ENCODE results near the gene GTPBP4. TPM values are rescaled to one million over a fixed set of nuclear protein-coding genes. Genes with fewer than 3 reads are reported as not detected.

The GTPBP4 gene
- total RNA-seq, 1 donor: 27.1 TPM

DNA sequence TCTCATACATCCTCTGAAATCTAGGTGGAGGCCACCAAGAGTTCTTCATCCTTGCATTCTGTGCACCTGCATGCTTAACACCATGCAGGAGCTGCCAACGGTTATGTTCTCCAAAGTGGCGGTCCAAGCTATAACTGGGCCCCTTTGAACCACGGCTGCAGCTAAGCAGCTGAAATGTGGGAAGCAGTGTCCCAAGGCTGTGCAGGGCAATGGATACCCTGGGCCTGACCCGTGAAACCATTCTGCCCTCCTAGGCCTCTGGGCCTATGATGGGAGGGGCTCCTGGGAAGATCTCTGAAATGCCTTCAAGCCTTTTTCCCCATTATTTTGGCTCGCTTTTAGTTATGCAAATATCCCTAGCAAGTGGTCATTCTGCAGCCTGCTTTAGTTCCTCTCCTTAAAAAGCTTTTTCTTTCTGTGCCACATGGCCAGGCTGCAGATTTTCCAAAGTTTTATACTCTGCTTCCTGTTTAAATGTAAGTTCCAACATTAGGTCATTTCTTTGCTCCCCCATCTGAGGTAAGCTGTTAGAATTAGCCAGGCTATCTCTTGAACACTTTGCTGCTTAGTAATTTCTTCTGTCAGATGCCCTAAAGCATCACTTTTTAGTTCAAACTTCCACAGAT, 7.7 kb upstream of the GTPBP4 start:
- peaks cover 6% of the 10 kb centered on the region for H3K4me1 ChIP-seq (ENCODE audit: insufficient read depth, low read length)
- H4K20me1 ChIP-seq (ENCODE audit: insufficient read depth, low read length): no peaks in the 10 kb centered on the region
- no peaks in the 10 kb centered on the region for H3K27me3 ChIP-seq (ENCODE audit: insufficient read depth, low read length)
- H3K27ac ChIP-seq (ENCODE audit: low read depth, low read length): no peak overlapping the region
- peaks cover 6% of the 10 kb centered on the region for H3K9me3 ChIP-seq (ENCODE audit: low read depth, low read length)
- peaks cover 19% of the 10 kb centered on the region for H3K79me2 ChIP-seq (ENCODE audit: insufficient read depth, low read length)
- H3K4me2 ChIP-seq (ENCODE audit: insufficient read depth, low read length): no peak overlapping the region
- H3K36me3 ChIP-seq (ENCODE audit: insufficient read depth, low read length): peaks cover 4% of the 10 kb centered on the region
- DNase-seq (ENCODE audit: insufficient read length, low spot score, missing footprints): no peak
- TF ChIP-seq, protein P1, sequence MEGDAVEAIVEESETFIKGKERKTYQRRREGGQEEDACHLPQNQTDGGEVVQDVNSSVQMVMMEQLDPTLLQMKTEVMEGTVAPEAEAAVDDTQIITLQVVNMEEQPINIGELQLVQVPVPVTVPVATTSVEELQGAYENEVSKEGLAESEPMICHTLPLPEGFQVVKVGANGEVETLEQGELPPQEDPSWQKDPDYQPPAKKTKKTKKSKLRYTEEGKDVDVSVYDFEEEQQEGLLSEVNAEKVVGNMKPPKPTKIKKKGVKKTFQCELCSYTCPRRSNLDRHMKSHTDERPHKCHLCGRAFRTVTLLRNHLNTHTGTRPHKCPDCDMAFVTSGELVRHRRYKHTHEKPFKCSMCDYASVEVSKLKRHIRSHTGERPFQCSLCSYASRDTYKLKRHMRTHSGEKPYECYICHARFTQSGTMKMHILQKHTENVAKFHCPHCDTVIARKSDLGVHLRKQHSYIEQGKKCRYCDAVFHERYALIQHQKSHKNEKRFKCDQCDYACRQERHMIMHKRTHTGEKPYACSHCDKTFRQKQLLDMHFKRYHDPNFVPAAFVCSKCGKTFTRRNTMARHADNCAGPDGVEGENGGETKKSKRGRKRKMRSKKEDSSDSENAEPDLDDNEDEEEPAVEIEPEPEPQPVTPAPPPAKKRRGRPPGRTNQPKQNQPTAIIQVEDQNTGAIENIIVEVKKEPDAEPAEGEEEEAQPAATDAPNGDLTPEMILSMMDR (IDR thresholded peaks at IDR 0.05; ENCODE audit: extremely low read depth, low read depth, low read length): no peak
- no peak overlapping the region for H3K4me3 ChIP-seq (ENCODE audit: insufficient read depth, low read length)
- no peak overlapping the region for H2AFZ ChIP-seq (ENCODE audit: low read length)

DNA sequence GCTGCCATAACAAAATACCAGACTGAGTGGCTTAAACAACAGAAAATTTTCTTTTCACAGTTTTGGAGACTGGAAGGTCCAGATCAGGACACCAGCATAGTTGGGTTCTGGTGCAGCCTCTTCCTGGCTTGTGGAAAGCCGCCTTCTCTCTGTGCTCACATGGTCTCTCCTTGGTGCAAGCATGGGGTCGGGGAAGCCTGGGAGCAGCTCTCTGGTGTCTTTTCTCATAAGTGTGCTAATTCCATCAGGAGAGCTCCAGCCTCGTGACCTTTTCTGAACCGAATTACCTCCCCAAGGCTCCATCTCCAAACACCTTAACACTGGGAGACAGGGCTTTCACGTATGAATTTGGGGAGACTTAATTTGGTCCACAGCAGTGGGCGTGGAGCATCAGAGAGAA, 4.8 kb upstream of the GTPBP4 start:
- H3K4me1 ChIP-seq (ENCODE audit: insufficient read depth, low read length): peaks cover 24% of the 10 kb centered on the region
- no peaks in the 10 kb centered on the region for H3K27me3 ChIP-seq (ENCODE audit: insufficient read depth, low read length)
- no peak overlapping the region for H3K27ac ChIP-seq (ENCODE audit: low read depth, low read length)
- no peaks in the 10 kb centered on the region for H4K20me1 ChIP-seq (ENCODE audit: insufficient read depth, low read length)
- peaks cover 6% of the 10 kb centered on the region for H3K9me3 ChIP-seq (ENCODE audit: low read depth, low read length)
- no peak overlapping the region for H3K4me2 ChIP-seq (ENCODE audit: insufficient read depth, low read length)
- DNase-seq (ENCODE audit: insufficient read length, low spot score, missing footprints): no peak
- TF ChIP-seq, protein P1 (IDR thresholded peaks at IDR 0.05; ENCODE audit: extremely low read depth, low read depth, low read length): no peak
- H3K4me3 ChIP-seq (ENCODE audit: insufficient read depth, low read length): no peak overlapping the region
- peaks cover 4% of the 10 kb centered on the region for H3K36me3 ChIP-seq (ENCODE audit: insufficient read depth, low read length)
- H3K79me2 ChIP-seq (ENCODE audit: insufficient read depth, low read length): peaks cover 24% of the 10 kb centered on the region
- no peak overlapping the region for H2AFZ ChIP-seq (ENCODE audit: low read length)

DNA sequence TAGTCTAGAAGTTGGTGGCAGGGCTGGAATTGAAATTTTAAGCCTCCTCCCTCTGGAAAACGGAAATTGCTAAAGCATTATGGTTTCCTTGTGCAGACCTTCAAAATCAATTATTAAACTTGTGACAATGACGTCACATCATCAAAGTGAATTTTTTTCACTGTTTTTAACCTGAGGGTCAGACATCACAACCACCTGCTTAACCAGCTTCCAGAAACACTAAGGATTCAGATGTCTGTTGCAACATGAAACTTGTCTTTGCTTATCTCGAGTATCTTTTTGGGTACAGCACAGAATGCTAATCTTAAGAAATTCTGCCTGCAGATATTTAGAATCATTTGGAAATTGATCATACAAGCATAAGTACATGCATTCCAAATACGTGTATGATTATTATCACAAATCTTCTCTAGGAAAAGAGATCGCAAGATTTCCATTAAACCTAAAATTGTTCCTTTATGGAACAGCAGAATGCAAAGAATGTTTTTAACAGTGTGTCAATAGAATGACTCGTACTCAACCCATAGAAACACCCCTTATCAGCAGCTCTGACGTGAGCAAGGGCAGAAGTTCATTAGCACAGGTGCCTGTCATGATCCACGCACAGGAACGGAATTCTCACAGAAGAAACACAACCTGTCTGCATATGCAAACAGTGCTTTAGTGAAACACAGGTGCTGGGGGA, 4.1 kb upstream of the GTPBP4 start:
- Histone ChIP-seq H2AFZ (ENCODE audit: low read length) (no peak overlapping the region), H3K4me3 (ENCODE audit: insufficient read depth, low read length) (no peak overlapping the region), H3K4me1 (ENCODE audit: insufficient read depth, low read length) (peaks cover 25% of the 10 kb centered on the region), H3K36me3 (ENCODE audit: insufficient read depth, low read length) (peaks cover 4% of the 10 kb centered on the region), H3K27me3 (ENCODE audit: insufficient read depth, low read length) (no peaks in the 10 kb centered on the region), H3K27ac (ENCODE audit: low read depth, low read length) (no peak overlapping the region), H3K4me2 (ENCODE audit: insufficient read depth, low read length) (no peak overlapping the region), H3K79me2 (ENCODE audit: insufficient read depth, low read length) (peaks cover 31% of the 10 kb centered on the region), H3K9me3 (ENCODE audit: low read depth, low read length) (peaks cover 3% of the 10 kb centered on the region), H4K20me1 (ENCODE audit: insufficient read depth, low read length) (no peaks in the 10 kb centered on the region)
- TF ChIP-seq, protein P1 (IDR thresholded peaks at IDR 0.05; ENCODE audit: extremely low read depth, low read depth, low read length): no peak
- DNase-seq (ENCODE audit: insufficient read length, low spot score, missing footprints): no peak

DNA sequence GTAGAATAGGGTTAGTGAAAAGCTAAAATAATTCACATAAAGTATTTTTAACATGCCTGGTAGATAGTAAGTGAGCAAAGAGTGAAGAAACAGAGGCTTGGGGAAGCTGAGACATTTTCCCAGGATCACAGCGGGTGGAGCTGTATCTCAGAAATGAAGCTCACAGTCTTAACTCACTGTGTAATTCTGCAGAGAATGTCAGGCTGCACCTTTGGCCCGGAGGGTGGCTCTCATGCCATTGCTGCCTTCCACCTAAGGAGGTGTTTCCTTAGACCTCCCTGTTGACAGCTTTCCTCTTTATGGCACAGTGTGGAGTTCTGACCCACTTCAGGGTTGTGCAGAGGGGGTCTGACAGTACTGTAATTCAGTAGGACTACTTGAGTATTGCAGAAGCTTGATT, 2.9 kb upstream of the GTPBP4 start:
- Histone ChIP-seq H3K27me3 (ENCODE audit: insufficient read depth, low read length) (no peaks in the 10 kb centered on the region), H3K36me3 (ENCODE audit: insufficient read depth, low read length) (peaks cover 4% of the 10 kb centered on the region), H3K4me1 (ENCODE audit: insufficient read depth, low read length) (peaks cover 36% of the 10 kb centered on the region), H3K27ac (ENCODE audit: low read depth, low read length) (no peak overlapping the region), H3K79me2 (ENCODE audit: insufficient read depth, low read length) (peaks cover 43% of the 10 kb centered on the region), H4K20me1 (ENCODE audit: insufficient read depth, low read length) (peaks cover 11% of the 10 kb centered on the region), H3K4me2 (ENCODE audit: insufficient read depth, low read length) (no peak overlapping the region), H3K9me3 (ENCODE audit: low read depth, low read length) (no peaks in the 10 kb centered on the region), H2AFZ (ENCODE audit: low read length) (no peak overlapping the region), H3K4me3 (ENCODE audit: insufficient read depth, low read length) (no peak overlapping the region)
- TF ChIP-seq, protein P1 (IDR thresholded peaks at IDR 0.05; ENCODE audit: extremely low read depth, low read depth, low read length): no peak
- no peak for DNase-seq (ENCODE audit: insufficient read length, low spot score, missing footprints)

Measured in osteoblast (primary cell).